GM12865 (cell line): ENCODE measurements around the gene TASP1.

Experiments used
- DNase-seq: peaks from one replicate; pipeline ENCODE4 v3.0.0; 2010; ENCODE audit warnings: low read depth
- H3K4me3 ChIP-seq: 2 replicates; pipeline ENCODE4 v1.5.1; 2011; ENCODE audit warnings: mild to moderate bottlenecking, low read depth, low read length, control low read depth
- CTCF ChIP-seq: IDR thresholded peaks from 2 replicates; pipeline ENCODE4 v1.5.1; 2011; ENCODE audit warnings: low read length, control low read depth, low read depth, inconsistent platforms; ENCODE audit not compliant: insufficient read depth; ENCODE audit errors: missing control alignments

TASP1 gene

GRCh38 chr20:13588049-13588448, 50.7 kb downstream of the TASP1 start:
- DNase-seq, result no peak
- TF ChIP-seq CTCF, result no peak
- H3K4me3 ChIP-seq, result no peak overlapping the region

DNA sequence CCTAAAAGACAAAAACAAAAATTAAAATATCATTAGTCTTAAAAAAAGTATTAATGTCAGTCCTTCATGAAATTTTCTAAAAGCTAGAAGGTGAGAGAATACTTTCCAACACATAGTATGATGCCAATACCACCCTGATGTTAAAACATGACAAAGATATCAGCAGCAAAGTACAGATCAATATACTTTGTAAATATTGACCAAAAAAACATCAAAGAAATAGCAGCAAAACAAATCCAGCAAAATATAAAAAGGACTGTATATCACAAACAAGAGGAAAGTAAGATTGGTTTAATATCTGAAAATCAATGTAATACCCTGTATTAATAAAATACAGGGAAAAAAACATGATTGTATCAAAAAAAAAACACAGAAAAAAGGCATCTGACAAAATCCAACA, 51.4 kb downstream of the TASP1 start:
- TF ChIP-seq CTCF, result no peak
- no peak overlapping the region for H3K4me3 ChIP-seq
- no peak for DNase-seq

GRCh38 chr20:13586133-13586532, 52.6 kb downstream of the TASP1 start:
- DNase-seq, result no peak
- no peak for TF ChIP-seq CTCF
- no peak overlapping the region for H3K4me3 ChIP-seq

- TF ChIP-seq CTCF, result no peak
- no peak overlapping the region for H3K4me3 ChIP-seq
- DNase-seq, result no peak
Measured at GRCh38 chr20:13581451-13581850, 57.3 kb downstream of the TASP1 start.

DNA sequence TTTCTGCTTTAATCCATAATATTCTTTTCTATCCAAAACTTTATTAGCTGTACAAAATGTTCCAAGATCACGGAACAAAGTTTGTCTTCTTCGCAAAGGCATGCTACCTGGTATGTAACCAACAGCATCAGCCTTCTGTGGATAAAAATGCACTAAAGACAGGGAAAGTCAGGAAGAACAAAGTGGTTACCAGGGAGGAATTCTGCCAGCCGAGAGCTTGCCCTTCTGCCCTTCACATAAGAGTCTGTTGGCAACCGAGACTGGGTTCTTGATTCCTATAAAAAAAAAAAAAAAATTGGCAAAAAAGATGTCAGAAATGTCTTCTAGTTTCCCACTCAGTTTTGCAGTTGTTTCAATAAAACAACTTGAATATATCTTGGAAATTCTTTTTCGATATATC, 58.0 kb downstream of the TASP1 start:
- no peak for TF ChIP-seq CTCF
- H3K4me3 ChIP-seq, result no peak overlapping the region
- no peak for DNase-seq

GRCh38 chr20:13574071-13574470, 64.7 kb downstream of the TASP1 start:
- H3K4me3 ChIP-seq, result no peak overlapping the region
- DNase-seq, result no peak
- no peak for TF ChIP-seq CTCF

- no peak overlapping the region for H3K4me3 ChIP-seq
- no peak for TF ChIP-seq CTCF
Measured at GRCh38 chr20:13571662-13572061, 67.1 kb downstream of the TASP1 start.

More at GRCh38 chr20:13571662-13572061, 67.1 kb downstream of the TASP1 start:
- DNase-seq, result no peak
